ENCODE measurements around the gene MRM2.

MRM2 gene

DNA sequence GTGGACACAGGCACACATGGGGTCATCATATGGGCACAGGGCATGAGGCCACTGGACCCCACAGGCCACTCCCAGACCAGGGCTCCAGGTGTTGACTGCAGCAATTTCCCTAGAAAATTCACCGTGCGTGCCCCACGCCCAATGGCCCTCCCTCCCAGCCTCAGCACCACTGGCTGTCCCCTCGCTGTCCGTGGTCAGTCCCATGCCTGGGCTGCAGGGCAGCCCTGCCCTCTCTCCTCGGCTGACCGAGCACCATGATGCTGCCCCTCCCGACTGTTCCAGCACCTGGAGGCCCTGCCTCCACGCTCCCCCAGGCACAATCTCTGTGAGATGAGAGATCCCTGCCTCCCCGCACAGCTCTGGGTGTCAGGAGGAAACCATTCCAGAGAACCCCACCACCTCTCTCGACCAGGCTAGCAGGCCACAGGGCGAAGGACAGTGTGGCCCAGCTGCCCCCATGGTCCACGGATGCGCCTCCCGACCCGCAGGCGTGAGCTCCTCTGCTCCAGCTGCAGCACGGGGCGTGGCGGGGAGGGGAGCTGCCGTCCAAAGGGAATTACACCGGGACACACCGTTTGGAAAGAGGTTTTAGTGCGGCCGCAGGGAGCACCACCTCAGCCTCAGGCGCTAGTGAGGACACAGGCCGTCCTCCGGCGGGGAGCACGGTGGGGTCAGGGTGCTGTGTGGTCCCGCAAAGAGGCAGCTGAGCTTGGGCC is 12.6 kb upstream of the MRM2 start:
- DNase-seq (ENCODE audit: low read depth): no peak
- TF ChIP-seq, protein P1, sequence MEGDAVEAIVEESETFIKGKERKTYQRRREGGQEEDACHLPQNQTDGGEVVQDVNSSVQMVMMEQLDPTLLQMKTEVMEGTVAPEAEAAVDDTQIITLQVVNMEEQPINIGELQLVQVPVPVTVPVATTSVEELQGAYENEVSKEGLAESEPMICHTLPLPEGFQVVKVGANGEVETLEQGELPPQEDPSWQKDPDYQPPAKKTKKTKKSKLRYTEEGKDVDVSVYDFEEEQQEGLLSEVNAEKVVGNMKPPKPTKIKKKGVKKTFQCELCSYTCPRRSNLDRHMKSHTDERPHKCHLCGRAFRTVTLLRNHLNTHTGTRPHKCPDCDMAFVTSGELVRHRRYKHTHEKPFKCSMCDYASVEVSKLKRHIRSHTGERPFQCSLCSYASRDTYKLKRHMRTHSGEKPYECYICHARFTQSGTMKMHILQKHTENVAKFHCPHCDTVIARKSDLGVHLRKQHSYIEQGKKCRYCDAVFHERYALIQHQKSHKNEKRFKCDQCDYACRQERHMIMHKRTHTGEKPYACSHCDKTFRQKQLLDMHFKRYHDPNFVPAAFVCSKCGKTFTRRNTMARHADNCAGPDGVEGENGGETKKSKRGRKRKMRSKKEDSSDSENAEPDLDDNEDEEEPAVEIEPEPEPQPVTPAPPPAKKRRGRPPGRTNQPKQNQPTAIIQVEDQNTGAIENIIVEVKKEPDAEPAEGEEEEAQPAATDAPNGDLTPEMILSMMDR (conservative IDR thresholded peaks at IDR 0.05; ENCODE audit: control insufficient read depth, insufficient read depth, low read depth, low read length): no peak
- no peak overlapping the region for H3K4me3 ChIP-seq (ENCODE audit: control insufficient read depth, low read depth, low read length)

DNA sequence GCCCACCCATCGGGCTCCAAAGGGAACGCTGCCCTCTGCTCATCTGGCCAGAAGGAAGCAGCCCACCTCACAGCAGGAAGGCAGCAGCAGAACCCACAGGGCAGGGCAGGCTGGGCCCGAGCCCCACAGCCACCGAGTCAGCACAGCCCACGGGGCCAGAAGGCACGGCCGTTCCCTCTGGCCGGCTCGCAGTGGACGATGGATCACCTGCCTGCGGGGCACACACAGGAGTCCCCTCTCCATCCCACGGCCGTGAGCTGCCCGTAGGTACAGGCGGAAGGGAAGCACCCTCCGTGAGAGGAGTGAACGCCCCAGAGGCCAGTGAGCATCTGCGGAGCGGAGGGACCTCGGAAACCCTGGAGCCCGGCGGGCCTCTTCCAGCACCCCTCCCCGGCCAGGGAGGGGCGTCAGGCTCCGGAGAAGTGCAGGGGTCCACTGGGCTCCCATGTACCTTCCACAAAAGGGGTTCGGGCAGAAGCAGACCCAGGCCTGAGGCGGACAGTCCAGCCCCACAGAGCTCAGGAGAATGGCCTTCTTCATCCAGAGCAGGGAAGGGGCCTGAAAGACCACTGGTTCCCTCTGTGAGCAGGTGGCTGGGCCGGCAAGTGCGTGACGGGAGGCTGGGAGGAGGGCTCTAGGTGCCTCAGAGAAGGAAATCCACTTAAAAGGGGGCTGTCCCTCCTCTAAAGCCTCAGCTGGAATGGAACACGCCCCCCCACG is 11.7 kb upstream of the MRM2 start:
- H3K4me3 ChIP-seq (ENCODE audit: control insufficient read depth, low read depth, low read length): no peak overlapping the region
- no peak for DNase-seq (ENCODE audit: low read depth)
- TF ChIP-seq, protein P1 (conservative IDR thresholded peaks at IDR 0.05; ENCODE audit: control insufficient read depth, insufficient read depth, low read depth, low read length): no peak

DNA sequence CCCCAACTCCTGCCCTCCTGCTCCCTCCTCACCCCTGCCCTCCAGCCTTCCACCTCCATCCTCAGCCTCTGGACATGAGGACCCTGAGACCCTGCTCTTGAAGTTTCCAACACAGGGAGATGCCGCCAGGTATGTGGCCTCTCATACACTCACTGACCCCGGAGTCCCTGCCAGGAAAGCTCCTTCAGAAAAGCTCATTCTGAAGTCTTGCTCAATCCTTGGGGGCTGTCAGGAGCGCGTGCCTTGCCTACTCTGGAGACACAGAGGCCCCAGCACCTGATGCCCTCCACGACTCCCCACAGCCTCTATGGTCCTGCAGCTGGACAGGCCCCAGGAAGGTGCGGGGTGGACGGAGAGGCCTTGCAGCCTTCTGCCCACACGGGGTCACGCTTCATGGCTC is 11.0 kb upstream of the MRM2 start:
- H3K4me3 ChIP-seq (ENCODE audit: control insufficient read depth, low read depth, low read length): no peak overlapping the region
- TF ChIP-seq, protein P1 (conservative IDR thresholded peaks at IDR 0.05; ENCODE audit: control insufficient read depth, insufficient read depth, low read depth, low read length): no peak
- no peak for DNase-seq (ENCODE audit: low read depth)

DNA sequence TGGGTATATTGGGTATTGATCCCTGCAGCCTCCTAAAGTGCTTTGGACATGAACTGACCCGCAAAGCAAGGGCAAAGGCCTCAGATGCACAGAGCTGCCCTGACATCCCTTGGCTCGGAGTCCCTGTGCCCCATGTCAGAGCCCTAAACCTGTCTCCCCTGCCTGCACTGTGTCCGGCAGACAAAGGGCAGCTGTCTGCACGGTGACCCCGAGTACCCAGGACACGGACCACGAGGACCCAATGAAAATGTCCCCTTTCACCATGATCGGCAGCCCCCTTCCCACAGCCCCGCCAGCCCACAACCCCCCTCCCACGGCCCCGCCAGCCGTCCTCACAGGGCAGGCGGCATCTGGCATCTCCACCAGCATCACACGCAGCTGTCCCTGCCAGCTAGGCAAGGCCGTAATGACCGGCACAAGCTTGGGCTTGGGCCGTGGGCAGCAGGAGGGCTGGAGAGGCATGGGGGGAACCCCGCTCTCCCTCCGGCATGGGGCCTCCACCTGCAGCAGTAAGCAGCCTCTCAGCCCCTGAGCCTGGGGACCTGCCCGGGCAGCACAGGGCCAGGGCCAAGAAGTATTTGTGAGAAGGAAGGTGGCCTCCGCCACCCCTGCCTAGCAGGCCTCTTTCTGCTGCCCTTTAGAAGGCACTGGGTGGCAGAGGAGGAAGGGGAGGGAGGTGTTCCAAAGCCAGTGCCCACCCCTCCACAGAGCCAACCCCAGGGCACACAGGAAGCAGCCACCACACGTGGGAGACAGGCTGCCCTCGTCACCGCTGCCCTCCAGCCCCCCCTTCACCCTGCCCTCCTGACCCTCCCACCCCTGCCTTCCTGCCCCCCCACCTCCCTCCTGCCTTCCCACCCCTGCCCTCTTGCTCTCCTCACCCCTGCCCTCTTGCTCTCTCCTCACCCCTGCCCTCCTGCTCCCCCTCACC is 10.1 kb upstream of the MRM2 start:
- H3K4me3 ChIP-seq (ENCODE audit: control insufficient read depth, low read depth, low read length): no peak overlapping the region
- TF ChIP-seq, protein P1 (conservative IDR thresholded peaks at IDR 0.05; ENCODE audit: control insufficient read depth, insufficient read depth, low read depth, low read length): no peak
- DNase-seq (ENCODE audit: low read depth): no peak

DNA sequence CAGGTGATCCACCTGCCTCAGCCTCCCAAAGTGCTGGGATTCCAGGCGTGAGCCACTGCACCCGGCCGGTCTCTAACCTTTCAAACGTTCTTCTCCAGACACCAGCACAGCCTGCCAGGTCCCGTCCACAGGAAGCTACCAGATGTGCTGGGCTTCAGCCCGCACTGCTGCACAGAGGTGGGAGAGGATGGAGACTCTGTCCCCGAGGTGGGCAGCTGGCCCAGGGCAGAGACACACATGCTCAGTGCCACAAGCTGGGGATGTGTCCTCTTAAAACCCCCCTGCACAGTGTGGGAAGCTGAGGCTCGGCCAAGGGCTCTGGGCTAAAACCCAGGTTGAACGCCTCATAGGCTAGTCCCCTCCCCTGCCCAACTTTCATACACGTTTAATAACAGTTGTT is 9.4 kb upstream of the MRM2 start:
- DNase-seq (ENCODE audit: low read depth): no peak
- TF ChIP-seq, protein P1 (conservative IDR thresholded peaks at IDR 0.05; ENCODE audit: control insufficient read depth, insufficient read depth, low read depth, low read length): no peak
- H3K4me3 ChIP-seq (ENCODE audit: control insufficient read depth, low read depth, low read length): no peak overlapping the region

DNA sequence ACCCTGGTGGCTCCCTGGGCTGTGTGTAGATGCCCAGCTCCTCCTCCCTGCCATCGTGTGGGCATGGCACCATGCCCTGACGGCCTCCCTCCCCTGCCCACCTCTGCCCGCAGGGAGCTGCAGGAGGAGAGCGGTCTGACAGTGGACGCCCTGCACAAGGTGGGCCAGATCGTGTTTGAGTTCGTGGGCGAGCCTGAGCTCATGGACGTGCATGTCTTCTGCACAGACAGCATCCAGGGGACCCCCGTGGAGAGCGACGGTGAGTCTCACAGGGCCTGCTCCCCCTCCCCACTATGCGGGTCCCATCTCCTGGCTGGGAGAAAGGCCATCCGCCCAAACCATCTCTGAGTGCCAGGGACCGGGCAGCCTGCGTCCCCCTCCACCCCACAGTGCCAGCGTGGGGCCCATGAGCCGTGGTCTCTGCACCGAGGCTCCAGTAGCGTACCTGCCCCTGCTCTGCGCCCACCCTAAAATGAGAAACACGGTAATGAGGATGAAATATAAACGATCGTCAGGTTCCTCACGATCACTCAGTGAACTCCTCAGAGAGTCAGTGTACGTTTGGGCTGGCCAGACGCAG is 7.8 kb upstream of the MRM2 start:
- TF ChIP-seq, protein P1 (conservative IDR thresholded peaks at IDR 0.05; ENCODE audit: control insufficient read depth, insufficient read depth, low read depth, low read length): no peak
- no peak overlapping the region for H3K4me3 ChIP-seq (ENCODE audit: control insufficient read depth, low read depth, low read length)
- DNase-seq (ENCODE audit: low read depth): no peak
